Neural progenitor cell (in vitro differentiated cells): ENCODE data around the gene MICAL2.

ENCODE experiments used
- CTCF ChIP-seq: fragments of 200-600 bp; sonication (generic); IDR thresholded peaks from 2 replicates; pipeline ENCODE4 v1.5.1; 2017; ENCODE audit warnings: antibody characterized with exemption, mild to moderate bottlenecking
- EZH2phosphoT487 ChIP-seq: fragments of 200-600 bp; sonication (generic); IDR thresholded peaks from 2 replicates; pipeline ENCODE4 v1.6.1; 2017; ENCODE audit warnings: antibody characterized with exemption

DNA sequence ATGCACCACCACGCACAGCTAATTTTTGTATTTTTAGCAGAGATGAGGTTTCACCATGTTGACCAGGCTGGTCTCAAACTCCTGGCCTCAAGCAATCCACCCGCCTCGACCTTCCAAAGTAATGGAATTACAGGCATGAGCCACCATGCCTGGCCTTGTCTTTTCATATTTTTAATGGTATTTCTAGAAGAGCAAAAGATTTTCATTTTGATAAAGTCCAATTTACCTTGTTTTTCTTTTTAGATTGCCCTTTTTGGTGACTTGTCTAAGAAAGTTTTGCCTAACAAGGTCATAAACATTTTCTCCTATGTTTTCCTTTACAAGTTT is 45.5 kb upstream of the MICAL2 start:
- TF ChIP-seq CTCF (no peak), EZH2phosphoT487 (no peak)
